Left colon (tissue), 2 donors: Measurements from ENCODE around the gene NPAS3. TPM values are rescaled to one million over a fixed set of nuclear protein-coding genes. Genes with fewer than 3 reads are reported as not detected.
A peak's percentile ranks its signal among the peaks of the same experiment; 100 is the strongest.

Source experiments
- ATAC-seq: fragments of 200-7000 bp; cut with Tn5 transposase; one replicate; pipeline ENCODE4 v1.9.1; 2020; ENCODE audit warnings: mild to moderate bottlenecking, moderate library complexity
- DNase-seq, 2 donors: peaks; one replicate each; pipeline ENCODE4 v3.0.0-alpha.2; 2020
- intact Hi-C, 2 donors: fragments of 100-400 bp; cut with DNase I in 1 of 2; cut with micrococcal nuclease in 1 of 2; formaldehyde crosslinking; loops; one replicate each; pipeline versions ENCODE4 v1.11.2 to v1.14.0; 2022; cut with DNase I, micrococcal nuclease
- total RNA-seq, 2 donors: library from RNA; stranded (reverse); fragmentation: NEBNext Ultra II Directional; extraction: Animal tissue kit (Norgen Biotek cat#: 25700); gene quantifications; one replicate each; pipeline ENCODE4 v1.2.1, GENCODE V29; 2021
- donor health status: DM: no; HTN: no; CAD: no.
- donor health status: DM: yes; HTN: yes; CAD: no.

NPAS3 gene
- total RNA-seq, 2 donors from 2014 or later, result 0.37 to 1.6 TPM

DNA sequence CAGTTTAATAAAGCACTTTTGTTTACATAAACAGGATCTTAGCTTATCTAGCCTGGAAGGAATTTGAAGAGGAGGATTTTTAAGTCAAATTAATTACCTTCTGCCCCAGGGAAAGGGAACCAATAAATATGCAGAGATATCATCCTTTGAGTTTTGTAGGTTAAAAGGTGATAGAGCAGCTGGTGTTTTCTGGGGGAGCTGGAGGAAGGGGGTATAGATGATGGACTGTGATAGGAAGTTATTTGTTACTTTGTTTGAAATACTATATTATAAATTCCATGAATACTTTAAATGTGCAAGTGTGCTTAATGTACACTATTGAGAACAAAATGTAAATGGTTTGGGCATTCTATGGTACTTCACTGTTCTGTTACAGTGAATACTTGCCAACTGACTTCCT, 55.2 kb downstream of the NPAS3 start:
- DNase-seq (no peak), ATAC-seq (no peak)
- intact Hi-C loops, result no loop called here

DNA sequence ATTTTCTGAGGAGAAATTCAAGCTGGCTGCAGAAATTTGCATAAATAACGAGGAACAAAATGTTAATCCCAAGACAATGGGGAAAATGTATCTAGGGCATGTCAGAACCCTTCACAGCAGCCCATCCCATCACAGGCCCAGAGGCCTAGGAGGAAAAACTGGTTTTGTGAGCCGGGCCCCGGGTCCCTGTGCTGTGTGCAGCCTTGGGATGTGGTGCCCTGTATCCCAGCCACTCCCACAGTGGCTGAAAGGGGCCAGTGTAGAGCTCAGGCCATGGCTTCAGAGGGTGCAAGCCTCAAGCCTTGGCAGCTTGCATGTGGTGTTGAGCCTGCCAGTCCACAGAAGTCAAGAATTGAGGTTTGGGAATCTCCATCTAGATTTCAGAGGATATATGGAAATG, 57.7 kb downstream of the NPAS3 start:
- intact Hi-C loops, result no loop called here
- ATAC-seq, result no peak
- DNase-seq, result no peak

DNA sequence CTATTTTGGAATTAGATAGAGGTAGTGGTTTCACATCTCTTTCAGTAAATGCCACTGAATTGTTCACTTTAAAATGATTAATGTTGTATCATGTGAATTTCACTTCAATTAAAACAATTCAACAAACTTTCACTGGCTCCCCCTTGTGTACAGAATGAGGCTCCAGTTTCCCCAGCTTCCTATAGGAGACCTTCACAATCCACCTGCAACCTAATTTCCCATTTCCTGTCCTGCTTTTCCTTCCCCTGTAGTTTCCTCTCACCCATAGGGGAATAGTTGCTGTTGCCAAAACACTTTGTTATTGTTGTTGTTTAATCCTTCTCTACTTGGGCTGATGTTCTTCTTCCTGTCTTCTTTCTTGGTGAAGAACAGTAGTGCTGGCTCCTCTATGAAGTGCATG, 59.8 kb downstream of the NPAS3 start:
- DNase-seq (no peak), ATAC-seq (peak; percentile 42)
- intact Hi-C loops, result no loop called here

DNA sequence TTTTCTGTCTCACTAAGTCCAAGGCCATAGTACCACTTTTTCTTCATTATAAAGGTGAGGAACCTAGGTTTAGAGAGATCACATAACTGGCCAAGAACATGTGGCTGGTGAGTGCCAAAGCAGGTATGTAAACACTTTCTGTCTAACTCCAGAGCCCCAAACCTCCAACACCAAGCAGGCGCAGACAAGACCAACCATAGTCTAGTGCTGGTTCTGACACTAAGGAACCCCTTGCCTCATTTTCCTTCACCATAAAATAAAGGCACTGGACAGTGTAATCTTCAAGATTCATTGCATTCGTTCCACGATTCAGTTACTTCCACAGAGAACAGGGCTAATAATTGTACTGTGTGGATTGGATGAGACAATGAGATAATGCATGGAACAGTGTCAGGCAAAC, 71.0 kb downstream of the NPAS3 start:
- intact Hi-C loops, result no loop called here
- DNase-seq, result no peak
- ATAC-seq, result no peak

DNA sequence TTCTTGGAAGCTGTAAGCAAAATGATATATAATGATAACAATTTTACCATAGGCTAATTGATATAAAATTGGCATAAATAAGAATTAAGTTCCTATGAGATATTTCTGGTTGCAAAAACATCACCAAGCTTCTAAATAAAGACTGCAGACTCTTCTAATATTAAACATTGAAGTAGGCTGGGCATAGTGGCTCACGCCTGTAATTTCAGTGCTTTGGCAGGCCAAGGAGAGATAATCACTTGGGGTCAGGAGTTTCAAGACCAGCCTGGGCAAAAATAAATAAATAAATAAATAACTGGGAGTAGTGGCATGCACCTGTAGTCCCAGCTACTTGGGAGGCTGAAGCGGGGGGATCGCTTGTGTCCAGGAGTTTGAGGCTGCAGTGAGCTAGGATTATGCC, 71.8 kb downstream of the NPAS3 start:
- ATAC-seq (no peak), DNase-seq (no peak)
- intact Hi-C loops, result no loop called here

DNA sequence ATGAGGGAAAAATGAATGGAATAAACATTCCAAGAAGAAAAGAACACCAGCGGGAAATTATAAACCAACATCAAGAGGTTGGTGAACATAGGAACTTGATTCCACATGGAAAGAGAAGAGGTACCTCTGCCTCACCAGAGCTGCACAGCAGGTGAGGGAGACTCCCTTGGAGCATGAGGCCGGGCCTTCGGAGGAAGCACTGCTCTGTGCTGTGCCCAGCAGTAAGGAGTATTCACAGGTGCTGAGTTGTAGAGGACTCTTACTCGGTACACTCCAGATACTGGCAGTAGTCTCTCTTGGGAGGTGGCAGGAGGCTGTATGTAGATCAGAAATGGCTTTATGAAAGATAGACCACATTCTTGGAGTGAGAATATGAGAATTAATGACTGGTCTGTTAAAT, 76.0 kb downstream of the NPAS3 start:
- intact Hi-C loops, result no loop called here
- ATAC-seq (no peak), DNase-seq (no peak)

DNA sequence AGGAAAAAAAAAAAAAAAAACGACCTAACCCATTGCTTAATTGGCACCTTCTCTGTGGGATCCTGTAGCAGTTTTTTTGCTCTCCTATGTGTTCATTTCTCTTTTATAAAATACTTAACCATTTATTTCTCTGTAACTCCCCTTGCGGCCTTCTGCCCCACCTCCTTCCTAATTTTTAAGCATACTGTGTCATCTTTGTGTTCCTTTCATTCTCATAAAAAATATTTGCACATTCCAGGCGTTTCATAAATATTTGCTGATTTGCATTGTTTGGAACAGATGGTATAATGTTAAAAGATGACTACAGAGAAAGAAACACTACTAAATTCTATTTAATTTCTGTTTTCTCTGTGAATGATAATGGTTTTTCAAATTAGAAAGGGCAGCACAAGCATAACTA, 77.9 kb downstream of the NPAS3 start:
- intact Hi-C loops, result no loop called here
- ATAC-seq (no peak), DNase-seq (no peak)

DNA sequence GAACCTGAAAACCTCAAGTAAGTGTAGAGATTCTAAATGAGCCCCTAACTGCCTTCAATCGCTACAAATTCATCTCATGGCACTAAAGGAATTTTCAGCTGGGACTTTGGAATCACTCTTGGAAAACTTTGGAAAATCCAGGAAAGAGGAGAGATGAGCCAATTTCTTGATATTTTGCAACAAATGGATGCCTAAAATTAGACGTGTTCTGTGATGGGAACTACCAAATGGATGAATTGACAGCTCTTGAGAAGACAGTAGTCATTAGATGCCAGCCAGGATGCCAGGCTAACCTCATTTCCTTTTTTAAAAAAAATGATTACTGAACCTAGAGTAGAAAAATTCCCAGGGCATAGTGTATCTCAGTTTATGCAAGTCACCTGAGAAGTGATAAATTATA, 78.3 kb downstream of the NPAS3 start:
- no peak for DNase-seq
- intact Hi-C loops, result no loop called here
- ATAC-seq, result no peak

DNA sequence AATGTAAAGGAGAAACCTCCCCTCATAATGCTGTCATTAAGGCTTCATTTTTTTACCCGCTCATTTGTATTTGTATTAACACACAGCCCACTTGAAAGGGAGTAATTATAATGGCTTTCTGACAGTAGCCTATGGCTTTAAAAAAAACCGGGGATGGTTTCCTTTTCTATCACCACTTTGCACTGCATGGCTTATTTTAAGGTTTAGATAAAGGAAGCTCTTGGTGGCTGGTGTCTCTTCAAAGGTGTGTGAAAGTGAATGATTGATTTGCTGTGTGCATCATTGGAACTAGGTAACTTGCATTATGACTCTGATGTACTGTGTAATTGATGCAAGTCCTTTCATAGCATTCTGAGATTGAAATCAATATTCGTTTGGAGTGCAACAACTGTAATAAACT, 80.7 kb downstream of the NPAS3 start:
- no peak for ATAC-seq
- DNase-seq, result no peak
- intact Hi-C loops, result no loop called here

DNA sequence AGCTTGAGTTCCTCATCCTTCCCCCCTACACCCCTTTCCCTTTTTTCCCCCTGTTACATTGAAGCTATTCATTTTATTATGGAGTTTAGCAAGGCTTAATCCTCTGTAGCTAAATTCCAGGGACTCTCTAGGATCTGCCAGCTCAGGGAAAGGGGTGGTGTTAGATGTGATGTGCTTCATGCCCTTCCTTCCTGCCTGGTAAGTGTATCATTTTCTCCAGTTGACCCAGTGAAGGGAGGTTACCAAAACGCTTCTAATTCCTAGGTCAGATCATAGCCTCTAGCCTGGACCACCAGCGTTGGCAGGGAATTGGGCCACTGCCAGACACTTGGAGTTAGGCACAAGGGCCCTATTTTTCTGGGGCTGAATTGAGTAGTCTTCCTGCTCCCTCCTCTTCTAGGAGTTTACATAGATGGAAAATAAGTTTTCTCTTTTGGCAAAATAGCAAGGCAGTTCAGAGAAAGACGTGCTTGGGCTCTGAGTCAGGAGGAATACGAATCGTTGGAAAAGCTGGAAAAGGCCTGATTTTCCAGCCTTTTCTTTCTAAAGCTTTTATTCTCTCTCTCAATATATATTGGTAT, 88.3 kb downstream of the NPAS3 start:
- no peak for DNase-seq
- intact Hi-C loops, result no loop called here
- ATAC-seq, result no peak

DNA sequence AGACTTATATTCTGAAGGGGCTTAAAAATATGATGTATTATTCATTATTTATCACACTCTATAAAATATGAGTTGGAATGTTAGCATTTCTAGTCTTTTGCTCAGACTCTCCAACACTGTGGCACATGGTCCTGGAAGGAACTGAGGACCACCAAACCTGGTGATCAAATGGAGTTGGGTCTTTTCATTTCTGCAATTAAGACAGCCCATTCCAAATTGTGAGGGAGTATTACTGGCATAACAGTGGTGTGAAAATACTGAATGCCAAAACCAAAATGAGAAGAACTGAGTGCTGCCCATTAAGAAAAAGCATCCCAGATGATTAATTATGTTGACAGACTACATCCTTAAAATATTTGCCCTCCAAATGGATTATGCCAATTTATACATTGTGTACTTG, 90.8 kb downstream of the NPAS3 start:
- DNase-seq (no peak), ATAC-seq (no peak)
- intact Hi-C loops, result no loop called here

DNA sequence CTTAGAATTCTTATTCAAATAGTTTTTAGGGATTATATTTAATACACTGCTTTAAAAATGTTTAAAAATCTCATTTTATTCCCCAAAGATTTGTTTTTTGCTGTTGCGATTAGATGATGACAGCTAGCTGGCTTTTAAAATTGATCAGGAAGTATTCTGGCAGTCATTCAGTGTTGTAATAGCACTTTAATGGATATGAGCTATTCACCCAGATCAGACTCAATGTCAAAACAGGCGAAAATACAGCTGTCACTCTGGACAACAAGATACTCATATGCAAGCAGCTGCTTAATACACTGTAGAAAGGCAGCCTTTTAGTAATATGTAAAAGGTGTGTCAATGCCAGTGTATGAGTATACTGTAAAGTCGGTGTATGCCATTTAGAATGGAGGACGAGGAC, 91.7 kb downstream of the NPAS3 start:
- ATAC-seq (no peak), DNase-seq (no peak)
- intact Hi-C loops, result no loop called here

DNA sequence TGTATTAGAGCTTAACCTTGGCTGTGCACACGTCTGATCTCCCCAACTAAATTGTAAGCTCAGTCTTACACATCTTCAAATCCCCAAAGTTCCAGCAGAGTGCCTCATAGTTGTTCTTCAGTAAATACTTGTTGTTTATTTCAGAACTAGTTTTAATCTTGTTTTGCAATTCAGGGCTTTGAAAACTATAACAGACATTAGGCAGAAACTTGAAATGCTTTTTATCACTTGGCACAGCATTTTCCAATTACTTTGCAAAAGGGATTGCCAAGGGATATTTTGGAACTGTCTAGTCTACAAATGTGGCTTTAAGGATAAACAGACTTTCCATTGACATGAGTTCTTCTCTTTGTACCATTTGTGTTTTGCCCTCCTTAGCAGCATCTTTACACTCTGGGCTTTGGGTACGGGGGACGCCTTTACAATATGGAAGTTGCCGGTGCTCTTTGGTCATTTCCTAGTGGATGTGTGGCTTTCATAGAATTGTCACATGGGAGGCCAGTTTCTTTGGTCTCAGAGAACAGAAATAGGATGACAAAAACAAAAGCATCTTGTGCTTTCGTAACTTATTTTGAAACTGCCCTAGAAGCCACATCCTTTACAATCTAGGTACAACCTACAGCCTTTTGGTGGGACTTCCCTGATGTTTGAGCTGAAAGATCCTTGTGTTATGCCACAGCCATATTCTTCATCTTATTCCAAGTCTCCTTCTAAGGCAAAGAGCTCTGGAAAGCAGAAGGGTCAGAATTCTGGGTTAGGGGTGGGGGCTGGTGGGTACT, 96.9 kb downstream of the NPAS3 start:
- intact Hi-C loops, result no loop called here
- ATAC-seq (no peak), DNase-seq (no peak)

DNA sequence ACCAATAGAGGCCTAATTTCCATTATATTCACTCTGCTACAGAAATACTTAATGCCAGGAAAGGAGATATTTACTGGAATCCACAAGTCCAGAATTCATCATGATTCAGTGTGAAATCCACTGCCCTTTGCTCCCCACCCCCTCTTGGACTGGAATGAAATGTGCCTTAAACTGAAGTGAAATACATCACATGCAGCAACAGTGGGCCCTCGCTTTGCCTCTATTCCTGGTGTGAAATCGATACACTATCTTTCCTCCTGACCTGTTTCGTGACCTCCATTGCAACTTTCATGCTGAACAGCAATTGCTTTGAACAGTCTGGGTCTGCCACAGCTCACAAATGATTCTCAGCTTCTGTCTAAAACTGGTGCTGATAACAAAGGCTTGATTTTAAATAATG, 100.6 kb downstream of the NPAS3 start:
- ATAC-seq (no peak), DNase-seq (no peak)
- intact Hi-C loops, result no loop called here

DNA sequence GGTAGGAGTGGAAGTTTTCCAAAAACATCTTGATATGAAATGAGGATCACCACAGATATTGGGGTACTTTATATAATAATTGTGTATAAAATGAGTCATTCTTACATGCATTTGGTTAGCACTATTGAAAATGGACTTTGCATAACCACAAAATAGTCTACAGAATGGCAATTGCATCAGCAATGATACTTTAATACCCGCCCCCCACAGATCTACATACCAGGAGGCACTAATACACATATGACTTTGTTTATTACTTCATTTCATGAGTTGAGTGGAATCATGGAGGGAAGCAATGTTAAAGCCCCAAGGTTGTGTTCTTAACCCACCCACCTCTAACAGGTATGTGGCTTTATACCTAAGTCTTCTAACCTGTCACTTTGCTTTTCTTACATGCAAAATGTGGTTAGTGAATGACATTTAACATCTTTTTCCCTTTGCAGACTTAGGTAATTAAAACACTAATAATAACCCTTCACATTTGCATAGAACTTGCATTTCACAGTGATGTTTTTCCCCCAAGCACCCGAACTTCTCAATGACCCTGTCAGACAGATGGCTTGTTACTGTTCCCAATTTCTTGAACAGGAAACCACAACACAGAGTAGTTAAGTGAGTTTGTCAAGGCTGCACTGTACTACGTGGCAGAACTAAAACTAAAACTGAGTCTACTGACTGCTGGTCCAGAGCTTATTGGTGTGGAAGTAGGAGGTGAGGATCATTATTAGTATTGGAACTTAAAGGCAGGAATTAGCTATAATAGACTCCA, 101.9 kb downstream of the NPAS3 start:
- intact Hi-C loops, result no loop called here
- no peak for DNase-seq
- no peak for ATAC-seq

DNA sequence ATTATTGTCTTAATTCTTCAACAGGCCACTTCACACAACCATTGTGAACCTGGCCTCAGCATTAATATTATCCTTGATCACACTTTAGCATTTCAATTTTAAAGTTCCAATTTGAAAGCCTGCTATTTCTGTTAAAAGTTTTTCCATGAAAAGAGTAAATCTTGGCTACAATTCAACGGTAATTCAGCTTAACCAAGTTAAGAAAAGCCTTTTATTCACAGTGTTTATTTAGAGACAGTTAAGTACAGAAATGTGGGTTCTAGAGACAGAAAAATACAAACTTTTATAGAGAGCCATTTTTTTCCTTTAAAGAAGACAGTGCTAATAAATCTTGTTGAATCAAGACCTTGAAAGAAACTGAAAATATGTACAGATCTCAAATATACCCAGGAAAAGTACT, 103.9 kb downstream of the NPAS3 start:
- intact Hi-C loops, result no loop called here
- ATAC-seq, result no peak
- DNase-seq, result no peak

DNA sequence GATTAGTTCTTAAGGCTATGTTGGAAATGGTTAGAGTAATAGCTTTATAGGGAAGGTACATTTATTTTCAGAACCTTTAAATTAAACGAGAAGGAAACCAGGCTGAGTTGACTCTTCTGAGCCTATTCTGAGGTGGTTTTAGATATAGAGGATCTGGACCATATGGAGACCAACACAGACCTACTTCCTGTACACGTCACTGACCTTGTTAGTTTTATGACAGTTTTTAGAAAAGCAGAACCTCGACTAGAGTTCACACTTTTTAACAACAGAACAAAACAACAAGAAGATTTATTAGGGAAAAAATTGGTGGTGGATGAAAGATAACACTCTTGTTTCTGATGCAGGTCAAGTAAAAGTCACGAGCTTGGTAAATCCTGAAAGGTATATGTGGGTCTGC, 107.1 kb downstream of the NPAS3 start:
- intact Hi-C loops, result no loop called here
- DNase-seq, result no peak
- ATAC-seq, result no peak

DNA sequence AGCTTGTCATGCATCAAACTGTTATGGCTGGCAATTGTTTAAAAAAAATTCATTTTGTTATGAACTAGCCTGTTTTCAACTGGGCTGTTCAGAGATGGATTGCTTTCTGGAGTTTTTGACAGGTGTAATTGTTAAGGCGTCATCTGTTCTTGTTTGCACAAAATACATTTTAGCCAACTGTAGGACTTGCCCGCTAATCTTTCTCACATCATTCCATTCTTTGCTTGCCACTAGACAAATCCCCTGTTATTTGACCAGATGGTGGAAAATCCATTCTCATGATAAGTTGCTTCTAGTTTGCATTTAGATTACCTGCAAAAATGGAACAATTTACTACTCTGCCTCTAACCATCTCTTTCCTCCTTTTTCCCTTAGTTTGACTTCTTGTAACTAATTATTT, 114.3 kb downstream of the NPAS3 start:
- DNase-seq, result no peak
- intact Hi-C loops, result no loop called here
- no peak for ATAC-seq

DNA sequence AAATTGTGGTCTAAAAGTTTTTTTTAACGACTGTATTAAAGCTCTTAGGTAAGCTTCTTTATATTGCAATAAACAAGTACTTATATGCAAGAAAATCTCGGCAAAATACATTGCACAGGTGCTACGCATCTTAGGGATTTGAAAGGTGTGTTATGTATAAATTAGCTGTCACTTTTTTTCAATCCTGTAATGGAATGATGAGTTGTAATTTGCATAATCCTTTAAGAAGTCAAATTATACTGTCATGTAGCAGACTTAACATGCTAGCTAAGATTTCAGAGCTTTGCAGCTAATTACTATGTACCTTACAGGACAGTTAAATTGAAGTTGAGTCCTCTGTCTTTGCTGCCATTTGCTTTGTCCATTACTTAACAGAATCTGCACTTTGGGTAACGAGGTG, 117.5 kb downstream of the NPAS3 start:
- DNase-seq (no peak), ATAC-seq (no peak)

DNA sequence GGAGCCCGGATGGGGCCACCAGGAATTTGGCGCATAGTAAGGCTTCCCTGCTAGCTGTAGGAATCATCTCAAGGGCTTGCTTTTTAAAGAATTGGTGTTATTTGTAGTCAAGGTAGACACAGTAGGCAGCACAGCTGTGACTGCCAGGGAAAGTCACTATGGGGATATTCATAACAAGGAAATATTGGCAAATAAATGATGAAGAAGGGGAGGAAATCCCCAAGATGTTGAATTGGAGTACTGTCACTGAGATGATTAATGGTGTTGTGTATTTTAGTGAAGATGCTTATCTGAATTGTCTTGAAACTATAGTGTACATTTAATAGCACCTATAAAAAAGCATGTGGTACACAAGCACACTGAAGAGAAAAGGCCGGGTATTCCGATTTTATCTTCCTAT, 118.9 kb downstream of the NPAS3 start:
- ATAC-seq (no peak), DNase-seq (no peak)
- intact Hi-C loops, result no loop called here

More for the DNA sequence above, 117.5 kb downstream of the NPAS3 start:
- intact Hi-C loops, result no loop called here
